Keratinocyte (primary cell): ENCODE measurements around the gene ZNF689.

Source experiments
- CTCF ChIP-seq, 3 experiments: IDR thresholded peaks in 1 of 3; conservative IDR thresholded peaks in 1 of 3; optimal IDR thresholded peaks in 1 of 3; 2 replicates in 2 of 3; 3 replicates in 1 of 3; pipeline versions ENCODE3 to v1.5.1; 2011; ENCODE audit warnings: low read length in 3 of 3, mild to moderate bottlenecking in 3 of 3, moderate library complexity in 2 of 3, control low read depth in 1 of 3, inconsistent platforms in 1 of 3; ENCODE audit not compliant: insufficient read depth in 2 of 3; ENCODE audit errors: extremely low read depth in 1 of 3
- EZH2 ChIP-seq: IDR thresholded peaks from one replicate; pipeline ENCODE4 v1.6.1; 2012; ENCODE audit warnings: inconsistent platforms, mild to moderate bottlenecking, low read length, moderate library complexity

DNA sequence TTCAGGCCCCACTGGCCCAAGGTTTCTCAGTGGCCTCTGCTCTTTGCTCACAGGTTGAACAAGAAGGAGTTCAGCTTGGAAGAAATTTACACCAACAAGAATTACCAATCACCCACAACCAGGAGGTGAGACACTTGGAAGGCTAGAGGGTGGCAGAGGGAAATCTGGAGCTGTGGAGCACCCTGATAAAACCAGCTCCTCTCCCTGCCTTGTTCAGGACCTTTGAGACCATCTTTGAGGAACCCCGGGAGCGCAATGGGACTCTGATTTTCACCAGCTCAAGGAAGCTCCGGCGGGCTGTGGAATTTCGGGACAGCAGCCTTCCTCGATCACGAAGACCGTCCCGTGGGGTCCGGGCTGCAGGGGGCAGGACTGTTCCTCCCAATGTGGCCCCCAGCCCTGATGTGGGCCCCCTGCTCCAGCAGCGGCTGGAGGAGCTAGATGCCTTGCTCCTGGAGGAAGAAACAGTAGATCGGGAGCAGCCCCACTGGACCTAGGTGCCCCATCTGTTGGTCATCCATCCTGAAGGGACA, 45.7 kb upstream of the ZNF689 start:
- no peak for TF ChIP-seq CTCF (optimal IDR thresholded peaks at IDR 0.05 in 1 of 3, IDR thresholded peaks at IDR 0.05 in 1 of 3, conservative IDR thresholded peaks at IDR 0.05 in 1 of 3; ENCODE audit: extremely low read depth in 1 of 3, insufficient read depth in 2 of 3, low read length in 3 of 3)
- TF ChIP-seq EZH2: no peak
